H1 (cell line): ENCODE measurements around the gene SLC25A34. TPM values are rescaled to one million over a fixed set of nuclear protein-coding genes. Genes with fewer than 3 reads are reported as not detected.

ENCODE experiments used
- ASH2L ChIP-seq: fragments of 200-600, 300-600 bp; sonication (generic); IDR thresholded peaks from one replicate; pipeline ENCODE4 v1.7.1; 2017; ENCODE audit warnings: low read length
- CREB1 ChIP-seq: IDR thresholded peaks from 2 replicates; pipeline ENCODE4 v1.6.1; 2012; ENCODE audit warnings: inconsistent platforms
- PHF8 ChIP-seq: fragments of 200-600 bp; sonication (generic); conservative IDR thresholded peaks from 2 replicates; pipeline ENCODE4 v1.7.1; 2012; ENCODE audit warnings: low read depth, mild to moderate bottlenecking, inconsistent platforms, low read length, moderate library complexity
- RFX5 ChIP-seq: IDR thresholded peaks from 2 replicates; pipeline ENCODE4 v1.6.1; 2011; ENCODE audit warnings: low read depth, low read length, improper control_type of control experiment, borderline replicate concordance
- SIX5 ChIP-seq: IDR thresholded peaks from 2 replicates; pipeline ENCODE4 v1.6.1; 2011; ENCODE audit warnings: mild to moderate bottlenecking, low read depth, low read length
- TBP ChIP-seq: IDR thresholded peaks from 2 replicates; pipeline ENCODE4 v1.6.1; 2011; ENCODE audit warnings: low read depth, low read length, improper control_type of control experiment
- polyA plus RNA-seq, 7 experiments: library from polyadenylated mRNA; depleted of rRNA in 3 of 7; stranded (reverse) in 5 of 7; unstranded in 2 of 7; fragments of >200 nt in 5 of 7; fragments of 200-250 nt in 2 of 7; gene quantifications; 1 replicate in 5 of 7; 2 replicates in 1 of 7; 4 replicates in 1 of 7; pipeline versions ENCODE4 v1.2.1 to v1.2.3, GENCODE V29; 2011 to 2013; ENCODE audit warnings: missing spikeins in 2 of 7, mixed read lengths in 2 of 7
- total RNA-seq: library from RNA; stranded (reverse); fragmentation: NEBNext Ultra II Directional; extraction: Animal tissue kit (Norgen Biotek cat#: 25700); gene quantifications from 2 replicates; pipeline ENCODE4 v1.2.1, GENCODE V29; 2021
- TF ChIP-seq, protein P1 (sequence below): fragments of 300-600 bp; sonication (generic); IDR thresholded peaks from 2 replicates; pipeline ENCODE4 v1.7.1; 2012; ENCODE audit warnings: low read length, moderate library complexity, mild to moderate bottlenecking, inconsistent platforms; ENCODE audit not compliant: insufficient replicate concordance

SLC25A34 gene
- total and polyA plus RNA-seq, 2 of the 8 experiments (the other 6 are each of a cell fraction or from before 2014, with no cell fraction given) = 0.48 to 0.62 TPM

DNA sequence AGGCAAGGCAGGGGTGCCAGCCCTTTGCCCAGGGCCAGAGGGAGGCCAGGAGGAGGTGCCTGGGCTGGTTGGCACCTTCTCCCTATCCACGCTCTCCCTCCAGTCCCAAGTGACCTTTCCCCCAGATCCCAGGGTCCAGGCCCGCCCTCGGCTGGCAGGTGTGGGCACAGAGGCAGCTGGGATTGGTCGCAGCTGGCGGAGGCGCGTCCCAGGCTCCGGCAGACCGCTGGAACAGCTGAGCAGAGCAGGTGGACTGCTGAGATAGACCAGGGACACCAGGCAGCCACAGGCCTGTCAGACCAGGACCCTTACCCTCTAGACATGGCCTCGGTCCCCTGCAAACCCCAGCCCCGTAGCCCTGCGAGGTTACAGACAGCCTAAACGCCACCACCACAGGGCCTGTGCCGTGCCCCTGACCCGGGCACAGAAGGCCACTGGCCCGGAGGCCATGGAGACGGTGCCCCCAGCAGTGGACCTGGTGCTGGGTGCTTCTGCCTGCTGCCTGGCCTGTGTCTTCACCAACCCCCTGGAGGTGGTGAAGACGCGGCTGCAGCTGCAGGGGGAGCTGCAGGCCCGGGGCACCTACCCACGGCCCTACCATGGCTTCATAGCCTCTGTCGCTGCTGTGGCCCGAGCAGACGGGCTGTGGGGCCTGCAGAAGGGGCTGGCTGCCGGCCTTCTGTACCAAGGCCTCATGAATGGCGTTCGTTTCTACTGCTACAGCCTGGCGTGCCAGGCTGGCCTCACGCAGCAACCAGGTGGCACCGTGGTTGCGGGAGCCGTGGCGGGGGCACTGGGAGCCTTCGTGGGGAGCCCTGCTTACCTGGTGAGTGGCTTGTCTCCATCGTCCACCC, at the start of gene SLC25A34 (continued):
- TF ChIP-seq, protein P1, sequence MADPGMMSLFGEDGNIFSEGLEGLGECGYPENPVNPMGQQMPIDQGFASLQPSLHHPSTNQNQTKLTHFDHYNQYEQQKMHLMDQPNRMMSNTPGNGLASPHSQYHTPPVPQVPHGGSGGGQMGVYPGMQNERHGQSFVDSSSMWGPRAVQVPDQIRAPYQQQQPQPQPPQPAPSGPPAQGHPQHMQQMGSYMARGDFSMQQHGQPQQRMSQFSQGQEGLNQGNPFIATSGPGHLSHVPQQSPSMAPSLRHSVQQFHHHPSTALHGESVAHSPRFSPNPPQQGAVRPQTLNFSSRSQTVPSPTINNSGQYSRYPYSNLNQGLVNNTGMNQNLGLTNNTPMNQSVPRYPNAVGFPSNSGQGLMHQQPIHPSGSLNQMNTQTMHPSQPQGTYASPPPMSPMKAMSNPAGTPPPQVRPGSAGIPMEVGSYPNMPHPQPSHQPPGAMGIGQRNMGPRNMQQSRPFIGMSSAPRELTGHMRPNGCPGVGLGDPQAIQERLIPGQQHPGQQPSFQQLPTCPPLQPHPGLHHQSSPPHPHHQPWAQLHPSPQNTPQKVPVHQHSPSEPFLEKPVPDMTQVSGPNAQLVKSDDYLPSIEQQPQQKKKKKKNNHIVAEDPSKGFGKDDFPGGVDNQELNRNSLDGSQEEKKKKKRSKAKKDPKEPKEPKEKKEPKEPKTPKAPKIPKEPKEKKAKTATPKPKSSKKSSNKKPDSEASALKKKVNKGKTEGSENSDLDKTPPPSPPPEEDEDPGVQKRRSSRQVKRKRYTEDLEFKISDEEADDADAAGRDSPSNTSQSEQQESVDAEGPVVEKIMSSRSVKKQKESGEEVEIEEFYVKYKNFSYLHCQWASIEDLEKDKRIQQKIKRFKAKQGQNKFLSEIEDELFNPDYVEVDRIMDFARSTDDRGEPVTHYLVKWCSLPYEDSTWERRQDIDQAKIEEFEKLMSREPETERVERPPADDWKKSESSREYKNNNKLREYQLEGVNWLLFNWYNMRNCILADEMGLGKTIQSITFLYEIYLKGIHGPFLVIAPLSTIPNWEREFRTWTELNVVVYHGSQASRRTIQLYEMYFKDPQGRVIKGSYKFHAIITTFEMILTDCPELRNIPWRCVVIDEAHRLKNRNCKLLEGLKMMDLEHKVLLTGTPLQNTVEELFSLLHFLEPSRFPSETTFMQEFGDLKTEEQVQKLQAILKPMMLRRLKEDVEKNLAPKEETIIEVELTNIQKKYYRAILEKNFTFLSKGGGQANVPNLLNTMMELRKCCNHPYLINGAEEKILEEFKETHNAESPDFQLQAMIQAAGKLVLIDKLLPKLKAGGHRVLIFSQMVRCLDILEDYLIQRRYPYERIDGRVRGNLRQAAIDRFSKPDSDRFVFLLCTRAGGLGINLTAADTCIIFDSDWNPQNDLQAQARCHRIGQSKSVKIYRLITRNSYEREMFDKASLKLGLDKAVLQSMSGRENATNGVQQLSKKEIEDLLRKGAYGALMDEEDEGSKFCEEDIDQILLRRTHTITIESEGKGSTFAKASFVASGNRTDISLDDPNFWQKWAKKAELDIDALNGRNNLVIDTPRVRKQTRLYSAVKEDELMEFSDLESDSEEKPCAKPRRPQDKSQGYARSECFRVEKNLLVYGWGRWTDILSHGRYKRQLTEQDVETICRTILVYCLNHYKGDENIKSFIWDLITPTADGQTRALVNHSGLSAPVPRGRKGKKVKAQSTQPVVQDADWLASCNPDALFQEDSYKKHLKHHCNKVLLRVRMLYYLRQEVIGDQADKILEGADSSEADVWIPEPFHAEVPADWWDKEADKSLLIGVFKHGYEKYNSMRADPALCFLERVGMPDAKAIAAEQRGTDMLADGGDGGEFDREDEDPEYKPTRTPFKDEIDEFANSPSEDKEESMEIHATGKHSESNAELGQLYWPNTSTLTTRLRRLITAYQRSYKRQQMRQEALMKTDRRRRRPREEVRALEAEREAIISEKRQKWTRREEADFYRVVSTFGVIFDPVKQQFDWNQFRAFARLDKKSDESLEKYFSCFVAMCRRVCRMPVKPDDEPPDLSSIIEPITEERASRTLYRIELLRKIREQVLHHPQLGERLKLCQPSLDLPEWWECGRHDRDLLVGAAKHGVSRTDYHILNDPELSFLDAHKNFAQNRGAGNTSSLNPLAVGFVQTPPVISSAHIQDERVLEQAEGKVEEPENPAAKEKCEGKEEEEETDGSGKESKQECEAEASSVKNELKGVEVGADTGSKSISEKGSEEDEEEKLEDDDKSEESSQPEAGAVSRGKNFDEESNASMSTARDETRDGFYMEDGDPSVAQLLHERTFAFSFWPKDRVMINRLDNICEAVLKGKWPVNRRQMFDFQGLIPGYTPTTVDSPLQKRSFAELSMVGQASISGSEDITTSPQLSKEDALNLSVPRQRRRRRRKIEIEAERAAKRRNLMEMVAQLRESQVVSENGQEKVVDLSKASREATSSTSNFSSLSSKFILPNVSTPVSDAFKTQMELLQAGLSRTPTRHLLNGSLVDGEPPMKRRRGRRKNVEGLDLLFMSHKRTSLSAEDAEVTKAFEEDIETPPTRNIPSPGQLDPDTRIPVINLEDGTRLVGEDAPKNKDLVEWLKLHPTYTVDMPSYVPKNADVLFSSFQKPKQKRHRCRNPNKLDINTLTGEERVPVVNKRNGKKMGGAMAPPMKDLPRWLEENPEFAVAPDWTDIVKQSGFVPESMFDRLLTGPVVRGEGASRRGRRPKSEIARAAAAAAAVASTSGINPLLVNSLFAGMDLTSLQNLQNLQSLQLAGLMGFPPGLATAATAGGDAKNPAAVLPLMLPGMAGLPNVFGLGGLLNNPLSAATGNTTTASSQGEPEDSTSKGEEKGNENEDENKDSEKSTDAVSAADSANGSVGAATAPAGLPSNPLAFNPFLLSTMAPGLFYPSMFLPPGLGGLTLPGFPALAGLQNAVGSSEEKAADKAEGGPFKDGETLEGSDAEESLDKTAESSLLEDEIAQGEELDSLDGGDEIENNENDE = no peak
- no peak for TF ChIP-seq SIX5
- no peak for TF ChIP-seq PHF8
- no peak for TF ChIP-seq RFX5
- no peak for TF ChIP-seq ASH2L
- no peak for TF ChIP-seq TBP
- TF ChIP-seq CREB1 = no peak
